GM23338 (cell line): ENCODE results near the gene NHERF1. TPM values are rescaled to one million over a fixed set of nuclear protein-coding genes. Genes with fewer than 3 reads are reported as not detected.

ENCODE experiments used
- ATAC-seq: fragments of 200-7000 bp; cut with Tn5 transposase; 3 replicates; pipeline ENCODE4 v1.9.1; 2020
- DNase-seq: peaks from one replicate; pipeline ENCODE4 v3.0.0-alpha.2; 2015; ENCODE audit warnings: low spot score
- H2AFZ ChIP-seq: fragments of 200-600 bp; sonication (generic); 2 replicates; pipeline ENCODE4 v1.8.0; 2016; ENCODE audit warnings: antibody characterized with exemption, mild to moderate bottlenecking, moderate library complexity
- H3F3A ChIP-seq: fragments of 200-600 bp; sonication (generic); replicated peaks from 2 replicates; pipeline ENCODE4 v1.8.0; 2017; ENCODE audit warnings: antibody characterized with exemption, mixed run types, low read depth
- H3K27ac ChIP-seq: fragments of 200-600 bp; sonication (generic); 2 replicates; pipeline ENCODE4 v1.6.1; 2016; ENCODE audit warnings: low read depth
- H3K27me3 ChIP-seq: fragments of 200-600 bp; sonication (generic); 2 replicates; pipeline ENCODE4 v1.8.0; 2016; ENCODE audit warnings: mild to moderate bottlenecking, mixed run types, moderate library complexity; ENCODE audit not compliant: insufficient read depth
- H3K36me3 ChIP-seq: fragments of 200-600 bp; sonication (generic); 2 replicates; pipeline ENCODE4 v1.8.0; 2016; ENCODE audit warnings: mild to moderate bottlenecking; ENCODE audit not compliant: insufficient read depth
- H3K4me1 ChIP-seq: fragments of 200-600 bp; sonication (generic); 2 replicates; pipeline ENCODE4 v1.8.0; 2016; ENCODE audit warnings: mild to moderate bottlenecking, moderate library complexity; ENCODE audit not compliant: insufficient read depth
- H3K4me2 ChIP-seq: fragments of 200-600 bp; sonication (generic); 2 replicates; pipeline ENCODE4 v1.7.1; 2017; ENCODE audit warnings: mixed run types
- H3K4me3 ChIP-seq: fragments of 200-600 bp; sonication (generic); 2 replicates; pipeline ENCODE4 v1.6.1; 2016; ENCODE audit warnings: mixed run types
- H3K79me2 ChIP-seq: fragments of 200-600 bp; sonication (generic); replicated peaks from 2 replicates; pipeline ENCODE4 v1.8.0; 2017; ENCODE audit warnings: mild to moderate bottlenecking; ENCODE audit not compliant: insufficient read depth
- H3K9me2 ChIP-seq: fragments of 200-600 bp; sonication (generic); 2 replicates; pipeline ENCODE4 v1.8.0; 2017; ENCODE audit not compliant: insufficient read depth
- H4K20me1 ChIP-seq: fragments of 200-600 bp; sonication (generic); replicated peaks from 2 replicates; pipeline ENCODE4 v1.8.0; 2017; ENCODE audit warnings: mild to moderate bottlenecking; ENCODE audit not compliant: insufficient read depth
- H3K27ac Mint-ChIP-seq: 2 replicates; pipeline ENCODE4 v1.8.0; 2020; ENCODE audit warnings: inconsistent platforms, mild to moderate bottlenecking, moderate library complexity, mixed read lengths
- H3K27me3 Mint-ChIP-seq: 3 replicates; pipeline ENCODE4 v1.8.0; 2022; ENCODE audit warnings: low read depth, mild to moderate bottlenecking, moderate library complexity, mixed read lengths, inconsistent platforms; ENCODE audit not compliant: insufficient read depth, poor library complexity
- H3K36me3 Mint-ChIP-seq: 3 replicates; pipeline ENCODE4 v1.8.0; 2021; ENCODE audit warnings: low read depth, mild to moderate bottlenecking, inconsistent platforms, moderate library complexity, mixed read lengths
- H3K4me1 Mint-ChIP-seq: 3 replicates; pipeline ENCODE4 v1.8.0; 2020; ENCODE audit warnings: mild to moderate bottlenecking, inconsistent platforms, mixed read lengths
- H3K4me3 Mint-ChIP-seq: 3 replicates; pipeline ENCODE4 v1.8.0; 2021; ENCODE audit warnings: moderate library complexity, mild to moderate bottlenecking, inconsistent platforms, mixed read lengths
- H3K9me3 Mint-ChIP-seq: 3 replicates; pipeline ENCODE4 v1.8.0; 2020; ENCODE audit warnings: moderate library complexity, mild to moderate bottlenecking, inconsistent platforms, mixed read lengths
- CTCF ChIP-seq, 2 experiments: fragments of 200-600 bp in 1 of 2; sonication (generic) in 1 of 2; conservative IDR thresholded peaks; 2 replicates each; pipeline versions ENCODE4 v1.5.1 to v1.6.1; 2016 to 2017; ENCODE audit warnings: antibody characterized with exemption in 2 of 2, low read depth in 2 of 2, mild to moderate bottlenecking in 2 of 2, moderate library complexity in 1 of 2
- ETS1 ChIP-seq: IDR thresholded peaks from 2 replicates; pipeline ENCODE4 v1.6.1; 2016; ENCODE audit warnings: antibody characterized with exemption
- EZH2phosphoT487 ChIP-seq: fragments of 200-600 bp; sonication (generic); IDR thresholded peaks from one replicate; pipeline ENCODE4 v1.8.1; 2018; ENCODE audit warnings: antibody characterized with exemption; ENCODE audit not compliant: unreplicated experiment
- JUNB ChIP-seq: IDR thresholded peaks from one replicate; pipeline ENCODE4 v1.6.1; 2016; ENCODE audit warnings: antibody characterized with exemption; ENCODE audit not compliant: unreplicated experiment
- NANOG ChIP-seq: IDR thresholded peaks from 2 replicates; pipeline ENCODE4 v1.6.1; 2016; ENCODE audit warnings: antibody characterized with exemption, borderline replicate concordance
- POLR2AphosphoS5 ChIP-seq: IDR thresholded peaks from 2 replicates; pipeline ENCODE4 v1.6.1; 2016; ENCODE audit warnings: antibody characterized with exemption, low read depth
- STAT1 ChIP-seq: IDR thresholded peaks from one replicate; pipeline ENCODE4 v1.6.1; 2016; ENCODE audit warnings: antibody characterized with exemption; ENCODE audit not compliant: unreplicated experiment
- ZNF114 ChIP-seq: fragments of 250-450 bp; sonication (Bioruptor Pico); IDR thresholded peaks from 2 replicates; pipeline ENCODE4 v1.5.0; 2020; ENCODE audit warnings: mild to moderate bottlenecking, moderate library complexity
- ZNF331 ChIP-seq: fragments of 250-450 bp; sonication (Bioruptor Pico); IDR thresholded peaks from 2 replicates; pipeline ENCODE4 v1.5.0; 2020; ENCODE audit warnings: low read depth, mild to moderate bottlenecking, moderate library complexity
- ZNF462 ChIP-seq: fragments of 250-450 bp; sonication (Bioruptor Pico); IDR thresholded peaks from 2 replicates; pipeline ENCODE4 v1.5.0; 2020; ENCODE audit warnings: mild to moderate bottlenecking, moderate library complexity
- polyA plus RNA-seq: library from polyadenylated mRNA; unstranded; fragments of >200 nt; fragmentation: Nextera tagmentation; extraction: Ambion mirVana; gene quantifications from 2 replicates; pipeline ENCODE4 v1.2.1, GENCODE V29; 2016
- total RNA-seq: library from RNA; depleted of rRNA; stranded (reverse); fragments of >200 nt; shearing (Covaris generic); gene quantifications from 2 replicates; pipeline ENCODE4 v1.2.3, GENCODE V29; 2014

NHERF1 gene
- total and polyA plus RNA-seq, 2 experiments from 2014 or later: 48.8 to 100 TPM

GRCh38 chr17:74743755-74744154 lies 4.7 kb upstream of the NHERF1 start:
- Mint-ChIP-seq H3K27me3 (peaks cover 28% of the 10 kb centered on the region), H3K4me3 (no peak overlapping the region; the same call in 2 of the 3 replicates), H3K27ac (no peak overlapping the region), H3K36me3 (no peaks in the 10 kb centered on the region), H3K9me3 (no peaks in the 10 kb centered on the region), H3K4me1 (peaks cover 47% of the 10 kb centered on the region)
- H3K4me3 ChIP-seq: no peak overlapping the region
- TF ChIP-seq POLR2AphosphoS5 (no peak), NANOG (no peak), ZNF331 (CRISPR knock-in tag) (no peak)
- no peaks in the 10 kb centered on the region for H4K20me1 ChIP-seq
- no peak overlapping the region for H3K27ac ChIP-seq
- no peaks in the 10 kb centered on the region for H3K9me2 ChIP-seq
- H3K4me2 ChIP-seq: no peak overlapping the region
- peaks cover 9% of the 10 kb centered on the region; the same call in 1 of the 2 replicates for H3F3A ChIP-seq
- H3K27me3 ChIP-seq: no peaks in the 10 kb centered on the region
- no peaks in the 10 kb centered on the region for H3K36me3 ChIP-seq
- H3K4me1 ChIP-seq: peaks cover 41% of the 10 kb centered on the region
- ATAC-seq (no peak), DNase-seq (no peak)
- H2AFZ ChIP-seq: no peak overlapping the region
- H3K79me2 ChIP-seq: no peaks in the 10 kb centered on the region

- Mint-ChIP-seq H3K27me3 (peaks cover 26% of the 10 kb centered on the region), H3K4me3 (no peak overlapping the region; the same call in 2 of the 3 replicates), H3K9me3 (no peaks in the 10 kb centered on the region), H3K4me1 (peaks cover 41% of the 10 kb centered on the region), H3K36me3 (no peaks in the 10 kb centered on the region), H3K27ac (no peak overlapping the region)
- no peak for ATAC-seq
- Histone ChIP-seq H3K9me2 (no peaks in the 10 kb centered on the region), H3K79me2 (peaks cover 4% of the 10 kb centered on the region), H3K27me3 (no peaks in the 10 kb centered on the region), H2AFZ (no peak overlapping the region), H3K36me3 (no peaks in the 10 kb centered on the region), H3F3A (peaks cover 6% of the 10 kb centered on the region; the same call in 1 of the 2 replicates), H3K4me2 (no peak overlapping the region), H3K4me3 (peak overlapping the region; percentile 54; the same call in 1 of the 2 replicates), H3K4me1 (peaks cover 40% of the 10 kb centered on the region), H3K27ac (no peak overlapping the region), H4K20me1 (peaks cover under 1% of the 10 kb centered on the region; the same call in 1 of the 2 replicates)
- DNase-seq: no peak
- TF ChIP-seq NANOG (no peak), STAT1 (no peak), ZNF114 (no peak), ZNF462 (CRISPR knock-in tag) (no peak), POLR2AphosphoS5 (no peak), JUNB (no peak), CTCF (conservative IDR thresholded peaks at IDR 0.05; ENCODE audit: low read depth in 2 of 2) (no peak), ZNF331 (CRISPR knock-in tag) (no peak), EZH2phosphoT487 (no peak), ETS1 (no peak)
Measured at GRCh38 chr17:74744349-74744713, 4.1 kb upstream of the NHERF1 start.
